ENCODE measurements around the gene C1QTNF5. TPM values are rescaled to one million over a fixed set of nuclear protein-coding genes. Genes with fewer than 3 reads are reported as not detected.
A peak's percentile ranks its signal among the peaks of the same experiment; 100 is the strongest.

The C1QTNF5 gene
- total and polyA plus RNA-seq, 2 of the 8 experiments (the other 6 are each of a cell fraction or from before 2014, with no cell fraction given): 2.2 to 2.7 TPM

DNA sequence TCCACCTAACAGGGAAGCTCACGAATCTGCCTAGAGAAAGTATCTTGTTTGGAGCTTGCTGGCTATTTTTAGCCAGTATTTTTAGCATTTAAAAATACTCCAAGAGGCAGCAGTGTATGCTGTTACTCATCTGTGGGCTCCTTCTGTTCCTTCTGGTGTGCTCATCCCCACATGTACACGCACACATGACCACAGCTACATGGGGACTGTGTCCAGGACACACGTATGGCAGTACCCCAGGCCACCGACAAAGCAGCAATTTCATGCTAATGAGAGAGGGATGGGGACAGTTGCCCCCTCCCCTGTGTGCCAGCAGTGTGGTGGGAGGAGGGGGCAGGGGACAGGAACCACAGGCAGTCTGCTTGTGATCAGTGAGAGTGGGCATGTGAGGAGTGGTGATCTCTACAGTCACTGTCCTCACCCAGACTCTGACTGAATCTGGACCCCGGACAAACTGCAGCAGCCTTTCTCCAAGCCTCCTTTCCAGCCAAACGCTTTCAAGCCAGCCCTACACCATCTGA, 24.4 kb upstream of the C1QTNF5 start:
- H3K27me3 ChIP-seq (replicated peaks in 1 of 4; ENCODE audit: control insufficient read depth in 3 of 4, extremely low read depth in 1 of 4, insufficient read depth in 3 of 4, low read length in 3 of 4): peaks cover 18 to 37% (median 34%) of the 10 kb centered on the region in 4 experiments
- no peak overlapping the region for H2BK20ac ChIP-seq (ENCODE audit: low read length)
- no peak overlapping the region for H2BK15ac ChIP-seq (ENCODE audit: low read length)
- H3K36me3 ChIP-seq (ENCODE audit: control insufficient read depth in 2 of 4, insufficient read depth in 4 of 4, low read length in 3 of 4): no peaks in the 10 kb centered on the region
- no peak for TF ChIP-seq RFX5 (IDR thresholded peaks at IDR 0.05; ENCODE audit: borderline replicate concordance, low read depth, low read length)
- TF ChIP-seq CHD1 (IDR thresholded peaks at IDR 0.05; ENCODE audit: low read depth, low read length): no peak
- no peak for TF ChIP-seq YY1 (IDR thresholded peaks at IDR 0.05; ENCODE audit: low read depth, low read length)
- no peak for TF ChIP-seq SIRT6 (IDR thresholded peaks at IDR 0.05; ENCODE audit: low read length)
- TF ChIP-seq CTBP2 (IDR thresholded peaks at IDR 0.05; ENCODE audit: borderline replicate concordance, insufficient read depth, insufficient read length, low read length): no peak
- TF ChIP-seq TCF12 (IDR thresholded peaks at IDR 0.05; ENCODE audit: low read depth, low read length): no peak
- TF ChIP-seq, protein P1, sequence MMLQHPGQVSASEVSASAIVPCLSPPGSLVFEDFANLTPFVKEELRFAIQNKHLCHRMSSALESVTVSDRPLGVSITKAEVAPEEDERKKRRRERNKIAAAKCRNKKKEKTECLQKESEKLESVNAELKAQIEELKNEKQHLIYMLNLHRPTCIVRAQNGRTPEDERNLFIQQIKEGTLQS (IDR thresholded peaks at IDR 0.05; ENCODE audit: insufficient read depth, low read depth, low read length): no peak
- TF ChIP-seq PHF8 (conservative IDR thresholded peaks at IDR 0.05; ENCODE audit: low read depth, low read length): no peak
- no peak overlapping the region for H3K4me3 ChIP-seq (ENCODE audit: extremely low read depth in 1 of 4, insufficient read depth in 2 of 4, low read depth in 3 of 4, low read length in 4 of 4)
- no peak overlapping the region for H3K56ac ChIP-seq (replicated peaks; ENCODE audit: insufficient read length, low read depth, low read length)
- no peak overlapping the region for H2AFZ ChIP-seq (ENCODE audit: low read length)
- H3K4me2 ChIP-seq (ENCODE audit: insufficient read depth in 1 of 2, low read depth in 2 of 2, low read length in 2 of 2): no peak overlapping the region; a peak in 1 of 4 replicates
- no peak overlapping the region for H3K4ac ChIP-seq (replicated peaks; ENCODE audit: insufficient read length, low read depth, low read length)
- 77% methylated on average over 5 of the region's 6 CpGs; no CpG with 5 or more reads in 1 of the 2 experiments for WGBS, 2 experiments (ENCODE audit: extremely low coverage in 1 of 2, insufficient coverage in 1 of 2, insufficient read length in 1 of 2, insufficient replicate concordance in 2 of 2, low coverage in 1 of 2, low lambda C conversion rate in 2 of 2, missing lambda C conversion rate in 1 of 2)
- H3K18ac ChIP-seq (ENCODE audit: extremely low read depth, low read length): no peak overlapping the region
- no peak overlapping the region for H4K5ac ChIP-seq (ENCODE audit: insufficient read length, low read depth, low read length)
- H3K9me3 ChIP-seq (ENCODE audit: insufficient read depth in 2 of 2, low read depth in 1 of 2, low read length in 1 of 2): no peaks in the 10 kb centered on the region; a peak in 1 of 4 replicates
- no peaks in the 10 kb centered on the region for H3K79me2 ChIP-seq (ENCODE audit: control insufficient read depth in 1 of 2, insufficient read depth in 2 of 2, low read length in 2 of 2)
- peak overlapping the region; percentile 6 for H2BK12ac ChIP-seq (ENCODE audit: low read depth, low read length)
- H3K23ac ChIP-seq (ENCODE audit: insufficient read length): no peak overlapping the region
- H4K91ac ChIP-seq (replicated peaks; ENCODE audit: insufficient read length, low read length): no peak overlapping the region
- H4K8ac ChIP-seq (ENCODE audit: extremely low read depth, insufficient read depth, low read length): no peak overlapping the region
- no peak overlapping the region for H3K27ac ChIP-seq (ENCODE audit: low read depth, low read length)
- H3K14ac ChIP-seq (ENCODE audit: insufficient read length): no peak overlapping the region
- H4K20me1 ChIP-seq (replicated peaks in 1 of 2; ENCODE audit: control insufficient read depth in 1 of 2, insufficient read depth in 2 of 2, low read length in 2 of 2): peaks cover 4 to 22% of the 10 kb centered on the region in 2 experiments
- ChIA-PET CTCF (ENCODE audit: partially characterized antibody) (interaction anchor here (0.6 to 10.9 kb wide), 7 partner anchors 9 to 715 kb away, joined by 3 to 474 read pairs (median 4); partner anchors contain the start of gene USP2), POLR2A (ENCODE audit: partially characterized antibody) (interaction anchor here (0.9 to 1.7 kb wide), 4 partner anchors 9 to 52 kb away, joined by 3 to 7 read pairs (median 4); no protein-coding TSS in a partner anchor)
- FAIRE-seq (no peak), DNase-seq (ENCODE audit: low read depth in 1 of 2, low spot score in 2 of 2) (no peak)
- no peak overlapping the region for H2BK5ac ChIP-seq (ENCODE audit: low read depth, low read length)
- peak overlapping the region; percentile 48; the same call in 1 of the 2 replicates for H2AK5ac ChIP-seq (ENCODE audit: low read depth, low read length)
- H3K4me1 ChIP-seq (replicated peaks in 1 of 4; ENCODE audit: control insufficient read depth in 3 of 4, insufficient read depth in 4 of 4, low read length in 3 of 4): peaks cover 12 to 25% (median 23%) of the 10 kb centered on the region in 4 experiments
- peaks cover 4% of the 10 kb centered on the region; the same call in 1 of the 2 replicates for H3K23me2 ChIP-seq (ENCODE audit: low read depth, low read length)
- no peak overlapping the region for H2BK120ac ChIP-seq (replicated peaks; ENCODE audit: low read depth, low read length)
- H3K79me1 ChIP-seq (ENCODE audit: low read depth, low read length): no peaks in the 10 kb centered on the region; the same call in 1 of the 2 replicates
- no peak overlapping the region for H3K9ac ChIP-seq (replicated peaks in 1 of 4; ENCODE audit: extremely low read depth in 1 of 4, low read depth in 3 of 4, low read length in 3 of 4)

All from H1 (cell line).